Uterus (tissue), 4 donors: ENCODE data around the gene PLPP6. TPM values are rescaled to one million over a fixed set of nuclear protein-coding genes. Genes with fewer than 3 reads are reported as not detected.
"Not testable (repeated sequence)": the region's sequence is repeated elsewhere in the genome, so short reads cannot be mapped to it uniquely, and the experiment has no call there.

Source experiments
- DNase-seq, 2 donors: peaks; one replicate each; pipeline ENCODE4 v3.0.0-alpha.2; 2019 to 2020
- H3K27ac ChIP-seq, 2 donors: fragments of 200-600 bp; sonication (generic); 1 replicate in 1 of 2; 2 replicates in 1 of 2; pipeline ENCODE4 v1.5.1; 2016 to 2018
- H3K27me3 ChIP-seq, 2 donors: fragments of 200-600 bp; sonication (generic); one replicate each; pipeline ENCODE4 v1.5.1; 2018 to 2019; ENCODE audit warnings: control low read depth in 1 of 2
- H3K36me3 ChIP-seq, 2 donors: fragments of 200-600 bp; sonication (generic); one replicate each; pipeline ENCODE4 v1.5.1; 2019; ENCODE audit warnings: control low read depth in 1 of 2
- H3K4me1 ChIP-seq, 2 donors: fragments of 200-600 bp; sonication (generic); one replicate each; pipeline ENCODE4 v1.5.1; 2018 to 2019; ENCODE audit warnings: control low read depth in 1 of 2
- H3K4me3 ChIP-seq, 2 donors: fragments of 200-600 bp; sonication (generic); 1 replicate in 1 of 2; 2 replicates in 1 of 2; pipeline ENCODE4 v1.5.1; 2018 to 2019; ENCODE audit warnings: mild to moderate bottlenecking in 1 of 2
- H3K9me3 ChIP-seq, 2 donors: fragments of 200-600 bp; sonication (generic); one replicate each; pipeline ENCODE4 v1.5.1; 2019; ENCODE audit warnings: control low read depth in 1 of 2
- CTCF ChIP-seq, 4 experiments: fragments of 200-600 bp in 2 of 4; fragments of 450-650 bp in 2 of 4; sonication (generic) in 2 of 4; IDR thresholded peaks; one replicate each; pipeline ENCODE4 v1.5.1; 2016 to 2019; ENCODE audit warnings: antibody characterized with exemption in 4 of 4, mild to moderate bottlenecking in 2 of 4, moderate library complexity in 1 of 4
- POLR2A ChIP-seq, 2 donors: fragments of 450-650 bp; IDR thresholded peaks; one replicate each; pipeline ENCODE4 v1.6.1; 2016; ENCODE audit warnings: antibody characterized with exemption in 2 of 2, mild to moderate bottlenecking in 1 of 2, moderate library complexity in 1 of 2
- intact Hi-C: fragments of 100-400 bp; cut with DNase I; formaldehyde crosslinking; loops from one replicate; pipeline ENCODE4 v1.15.1; 2023; ENCODE audit warnings: low total_unique reads
- total RNA-seq, 4 donors: library from RNA; depleted of rRNA in 3 of 4; stranded (reverse); fragments of >200 nt in 3 of 4; gene quantifications; one replicate each; pipeline versions ENCODE4 v1.1.0 to v1.2.4, GENCODE V29; 2014 to 2023
- donor health status: DM: yes; HTN: yes; CAD: no.

Gene PLPP6
- total RNA-seq, 4 donors from 2014 or later, result 5.6 to 8.3 (median 7.2) TPM

DNA sequence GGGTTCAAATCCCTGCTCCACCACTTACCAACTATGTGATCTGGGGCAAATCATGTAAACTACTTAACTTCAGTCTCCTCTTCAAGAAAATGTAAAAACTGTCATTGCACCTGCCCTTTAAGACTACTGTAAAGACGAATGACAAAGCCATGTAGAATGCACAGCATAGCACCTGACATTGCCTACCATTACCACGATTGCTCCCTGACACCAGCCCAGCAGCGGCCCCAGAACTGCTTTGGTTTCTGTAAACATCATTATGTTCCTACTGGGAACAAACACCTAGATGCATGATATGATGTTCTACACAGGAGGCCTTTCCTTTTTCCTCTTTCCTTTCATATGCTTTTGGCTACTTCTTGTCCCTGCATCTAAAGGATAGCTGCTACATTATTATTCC is 23.1 kb upstream of the PLPP6 start:
- no peak overlapping the region for H3K27ac ChIP-seq
- H3K9me3 ChIP-seq, result no peaks in the 10 kb centered on the region
- TF ChIP-seq POLR2A (IDR thresholded peaks at IDR 0.05), result no peak
- H3K27me3 ChIP-seq, result no peaks in the 10 kb centered on the region
- intact Hi-C loops, result no loop called here
- H3K36me3 ChIP-seq, result no peaks in the 10 kb centered on the region
- no peak overlapping the region for H3K4me3 ChIP-seq
- no peak for DNase-seq
- no peaks in the 10 kb centered on the region for H3K4me1 ChIP-seq

DNA sequence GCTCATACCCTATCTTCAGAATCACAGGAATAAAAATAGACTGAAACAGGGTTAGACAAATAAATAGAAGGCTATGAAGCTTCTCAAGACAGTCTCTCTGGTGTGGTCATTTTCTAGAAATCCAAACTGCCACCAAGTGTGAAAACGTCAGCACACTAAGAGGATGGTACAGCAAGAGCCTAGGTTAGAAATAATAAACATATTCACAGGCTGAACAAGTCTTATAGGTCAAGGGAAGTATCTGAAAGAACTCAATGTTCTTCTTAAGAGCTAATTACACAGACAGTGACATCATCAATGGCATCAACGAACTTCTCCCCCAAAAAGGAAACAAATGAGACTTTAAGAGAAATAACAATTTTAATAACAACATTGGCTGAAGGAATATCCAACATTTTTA is 22.7 kb upstream of the PLPP6 start:
- Histone ChIP-seq H3K36me3 (no peaks in the 10 kb centered on the region), H3K4me3 (no peak overlapping the region), H3K4me1 (no peaks in the 10 kb centered on the region), H3K27me3 (no peaks in the 10 kb centered on the region), H3K9me3 (no peaks in the 10 kb centered on the region), H3K27ac (no peak overlapping the region)
- TF ChIP-seq CTCF (IDR thresholded peaks at IDR 0.05), result no peak
- TF ChIP-seq POLR2A (IDR thresholded peaks at IDR 0.05), result no peak
- intact Hi-C loops, result no loop called here
- no peak for DNase-seq

DNA sequence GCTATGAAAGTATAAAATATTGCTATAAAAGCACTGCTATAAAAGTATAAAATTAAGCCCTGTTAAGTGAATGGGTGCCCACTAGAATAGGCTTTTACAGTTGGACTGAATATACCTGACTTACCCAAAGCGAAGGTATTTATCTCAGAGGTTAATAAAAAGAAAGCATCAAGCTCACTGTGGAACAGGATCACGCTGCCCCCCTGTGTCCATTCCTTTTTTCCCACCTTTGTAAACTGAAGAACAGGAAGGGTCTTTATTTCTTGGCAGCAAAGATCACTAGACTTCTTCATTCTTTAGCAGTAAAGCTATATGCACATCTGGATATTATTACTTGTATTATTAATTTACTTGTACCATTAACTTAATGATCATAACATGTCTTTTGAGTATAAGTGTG is 22.1 kb upstream of the PLPP6 start:
- Histone ChIP-seq H3K4me1 (no peaks in the 10 kb centered on the region), H3K36me3 (no peaks in the 10 kb centered on the region), H3K9me3 (no peaks in the 10 kb centered on the region), H3K27me3 (no peaks in the 10 kb centered on the region), H3K4me3 (no peak overlapping the region), H3K27ac (no peak overlapping the region)
- peak in 2 of 4 experiments; percentile 22 to 27 for TF ChIP-seq CTCF (IDR thresholded peaks at IDR 0.05)
- no peak for TF ChIP-seq POLR2A (IDR thresholded peaks at IDR 0.05)
- intact Hi-C loops, result no loop called here
- DNase-seq, result no peak

DNA sequence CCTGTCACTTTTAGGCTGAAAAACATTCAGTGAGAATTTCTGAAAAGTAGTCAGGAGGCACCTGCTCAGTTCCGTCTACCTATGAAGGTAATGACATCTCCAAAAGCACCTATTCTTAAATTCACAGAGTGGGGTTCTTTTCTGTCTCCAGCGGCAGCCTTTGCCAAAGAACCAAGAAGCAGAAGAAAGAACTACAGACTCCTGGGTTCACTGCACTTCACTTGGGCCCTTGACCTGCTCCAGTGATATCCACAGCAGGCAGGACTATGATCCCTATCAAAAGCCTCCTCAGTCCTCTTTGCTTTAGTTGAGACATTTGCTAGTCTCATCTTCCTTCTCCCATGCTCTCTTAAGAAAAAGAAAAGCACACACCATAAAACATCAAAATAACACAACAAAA is 19.7 kb upstream of the PLPP6 start:
- Histone ChIP-seq H3K4me3 (no peak overlapping the region), H3K27ac (no peak overlapping the region), H3K9me3 (no peaks in the 10 kb centered on the region), H3K4me1 (no peaks in the 10 kb centered on the region), H3K36me3 (no peaks in the 10 kb centered on the region), H3K27me3 (no peaks in the 10 kb centered on the region)
- TF ChIP-seq POLR2A (IDR thresholded peaks at IDR 0.05) (no peak), CTCF (IDR thresholded peaks at IDR 0.05) (no peak)
- intact Hi-C loops, result no loop called here
- no peak for DNase-seq

GRCh38 chr9:4654084-4654483 is 8.0 kb upstream of the PLPP6 start:
- H3K36me3 ChIP-seq, result no peaks in the 10 kb centered on the region
- no peak for DNase-seq
- no peak overlapping the region for H3K27ac ChIP-seq
- no peak overlapping the region for H3K4me3 ChIP-seq
- no peaks in the 10 kb centered on the region for H3K9me3 ChIP-seq
- TF ChIP-seq CTCF (IDR thresholded peaks at IDR 0.05) (no peak), POLR2A (IDR thresholded peaks at IDR 0.05) (no peak)
- intact Hi-C loops, result no loop called here
- no peaks in the 10 kb centered on the region for H3K27me3 ChIP-seq
- no peaks in the 10 kb centered on the region for H3K4me1 ChIP-seq

DNA sequence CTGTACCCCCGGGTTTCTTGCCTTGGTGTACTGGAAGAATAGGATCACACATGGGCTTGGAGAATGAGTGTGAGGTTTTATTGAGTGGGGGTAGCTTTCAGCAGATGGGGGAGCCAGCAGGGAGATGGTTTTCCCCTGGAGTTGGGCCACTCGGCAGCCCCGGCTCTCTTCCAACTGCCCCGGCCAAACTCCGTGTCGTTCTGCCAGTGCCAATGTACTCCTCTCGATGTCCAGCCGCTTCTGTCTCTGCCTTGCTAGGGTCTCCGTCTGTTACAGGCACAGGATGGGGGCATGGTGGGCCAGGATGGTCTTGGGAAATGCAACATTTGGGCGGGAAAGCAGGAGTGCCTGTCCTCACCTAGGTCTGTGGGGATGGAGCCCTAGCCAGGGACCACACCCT is 7.6 kb upstream of the PLPP6 start:
- Histone ChIP-seq H3K36me3 (no peaks in the 10 kb centered on the region), H3K4me1 (no peaks in the 10 kb centered on the region), H3K27ac (no peak overlapping the region), H3K27me3 (no peaks in the 10 kb centered on the region), H3K9me3 (no peaks in the 10 kb centered on the region), H3K4me3 (no peak overlapping the region)
- TF ChIP-seq CTCF (IDR thresholded peaks at IDR 0.05) (no peak), POLR2A (IDR thresholded peaks at IDR 0.05) (no peak)
- intact Hi-C loops, result no loop called here
- no peak for DNase-seq

- intact Hi-C loops, H3K36me3 ChIP-seq, H3K27ac ChIP-seq, H3K9me3 ChIP-seq, DNase-seq, H3K4me3 ChIP-seq, H3K4me1 ChIP-seq, H3K27me3 ChIP-seq: not testable (repeated sequence)
Observed at GRCh38 chr9:4656196-4656595, 5.9 kb upstream of the PLPP6 start.
